Activated CD4-positive, alpha-beta T cell treated with anti-CD3 and anti-CD28 coated beads, Interleukin-2, amount 10 ng/mL, durations not matched to agents 7 days and 5 days (primary cell): ENCODE measurements around the gene CASP10. TPM values are rescaled to one million over a fixed set of nuclear protein-coding genes. Genes with fewer than 3 reads are reported as not detected.

Source experiments
- CTCF ChIA-PET: fragments of 350-600 bp; sonication (Branson Sonifier 250); formaldehyde crosslinking; loops from one replicate; lab custom pipeline; 2021; ENCODE audit warnings: antibody characterized with exemption; lab: Charles Lee
- POLR2A ChIA-PET: fragments of 350-600 bp; sonication (Branson Sonifier 250); formaldehyde crosslinking; loops from one replicate; lab custom pipeline; 2021; ENCODE audit warnings: antibody characterized with exemption; lab: Charles Lee
- DNase-seq: peaks from one replicate; pipeline ENCODE4 v3.0.0-alpha.2; 2020
- H3K27ac Mint-ChIP-seq: one replicate; pipeline ENCODE4 v1.8.0; 2021; ENCODE audit warnings: mild to moderate bottlenecking, moderate library complexity, mixed read lengths
- H3K27me3 Mint-ChIP-seq: one replicate; pipeline ENCODE4 v1.8.0; 2021; ENCODE audit warnings: mixed read lengths
- H3K36me3 Mint-ChIP-seq: one replicate; pipeline ENCODE4 v1.8.0; 2021; ENCODE audit warnings: low read depth, mixed read lengths
- H3K4me1 Mint-ChIP-seq: one replicate; pipeline ENCODE4 v1.8.0; 2021; ENCODE audit warnings: mixed read lengths
- H3K4me3 Mint-ChIP-seq: one replicate; pipeline ENCODE4 v1.8.0; 2021; ENCODE audit warnings: mild to moderate bottlenecking, moderate library complexity, mixed read lengths
- H3K9me3 Mint-ChIP-seq: one replicate; pipeline ENCODE4 v1.8.0; 2021; ENCODE audit warnings: mixed read lengths
- total RNA-seq, 2 experiments: library from RNA; stranded (reverse); gene quantifications; one replicate each; pipeline ENCODE4 v1.2.3, GENCODE V29; 2021

The CASP10 gene
- total RNA-seq, 2 experiments from 2014 or later = 45.0 to 49.6 TPM

- Mint-ChIP-seq H3K27ac (peak overlapping the region; percentile 80), H3K27me3 (no peaks in the 10 kb centered on the region), H3K4me1 (peaks cover 53% of the 10 kb centered on the region), H3K9me3 (no peaks in the 10 kb centered on the region), H3K4me3 (no peak overlapping the region), H3K36me3 (peaks cover 8% of the 10 kb centered on the region)
- CTCF ChIA-PET = interaction anchor here (1.0 to 1.5 kb wide), 4 partner anchors 9 to 348 kb away, joined by 3 to 8 read pairs (median 3); partner anchors contain the start of gene CASP10
- DNase-seq = no peak
- POLR2A ChIA-PET = no interaction called here
Measured at GRCh38 chr2:201228271-201228911, 45.5 kb downstream of the CASP10 start.

GRCh38 chr2:201228912-201229290 is 46.0 kb downstream of the CASP10 start:
- Mint-ChIP-seq H3K27ac (peak overlapping the region; percentile 80), H3K9me3 (no peaks in the 10 kb centered on the region), H3K4me1 (peaks cover 50% of the 10 kb centered on the region), H3K27me3 (no peaks in the 10 kb centered on the region), H3K36me3 (peaks cover 9% of the 10 kb centered on the region), H3K4me3 (no peak overlapping the region)
- POLR2A ChIA-PET = no interaction called here
- CTCF ChIA-PET = interaction anchor here (1.0 to 1.6 kb wide), 5 partner anchors 10 to 349 kb away, joined by 3 to 8 read pairs (median 3); partner anchors contain the start of gene CASP10
- peak; percentile 29 for DNase-seq

- Mint-ChIP-seq H3K27me3 (no peaks in the 10 kb centered on the region), H3K4me3 (peak overlapping the region; percentile 92), H3K4me1 (peaks cover 55% of the 10 kb centered on the region), H3K9me3 (no peaks in the 10 kb centered on the region), H3K36me3 (peaks cover 19% of the 10 kb centered on the region), H3K27ac (peak overlapping the region; percentile 90)
- peak; percentile 97 for DNase-seq
- ChIA-PET POLR2A (interaction anchor here (0.6 to 4.2 kb wide), 5 partner anchors 29 to 116 kb away, joined by 3 to 40 read pairs (median 6); partner anchors contain the start of genes CASP10, CASP8 and CFLAR), CTCF (interaction anchor here (0.5 to 3.3 kb wide), 68 partner anchors 11 to 529 kb away, joined by 3 to 72 read pairs (median 6); partner anchors contain the start of genes CASP10, CASP8, CFLAR and CLK1)
Measured at GRCh38 chr2:201231781-201232466, 49.0 kb downstream of the CASP10 start.

- H3K4me3 Mint-ChIP-seq = peak overlapping the region; percentile 92
- peak overlapping the region; percentile 90 for H3K27ac Mint-ChIP-seq
- no peaks in the 10 kb centered on the region for H3K27me3 Mint-ChIP-seq
- peaks cover 61% of the 10 kb centered on the region for H3K4me1 Mint-ChIP-seq
- POLR2A ChIA-PET = interaction anchor here (0.6 to 4.2 kb wide), 5 partner anchors 28 to 117 kb away, joined by 3 to 40 read pairs (median 6); partner anchors contain the start of genes CASP10, CASP8 and CFLAR
- no peaks in the 10 kb centered on the region for H3K9me3 Mint-ChIP-seq
- DNase-seq = no peak
- peaks cover 24% of the 10 kb centered on the region for H3K36me3 Mint-ChIP-seq
- CTCF ChIA-PET = interaction anchor here (0.5 to 3.3 kb wide), 68 partner anchors 10 to 548 kb away, joined by 3 to 72 read pairs (median 6); partner anchors contain the start of genes ALS2, CASP10, CASP8 and CFLAR
Measured at GRCh38 chr2:201232467-201232815, 49.5 kb downstream of the CASP10 start.

- CTCF ChIA-PET = interaction anchor here (0.6 to 3.3 kb wide), 33 partner anchors 9 to 547 kb away, joined by 3 to 72 read pairs (median 8); partner anchors contain the start of genes ALS2, CASP10, CASP8 and CFLAR
- Mint-ChIP-seq H3K27me3 (no peaks in the 10 kb centered on the region), H3K4me3 (peak overlapping the region; percentile 92), H3K27ac (peak overlapping the region; percentile 91), H3K4me1 (peaks cover 65% of the 10 kb centered on the region), H3K36me3 (peaks cover 30% of the 10 kb centered on the region), H3K9me3 (no peaks in the 10 kb centered on the region)
- peak; percentile 94 for DNase-seq
- POLR2A ChIA-PET = interaction anchor here (0.6 to 4.2 kb wide), 10 partner anchors 13 to 344 kb away, joined by 3 to 40 read pairs (median 3); partner anchors contain the start of genes CASP10, CASP8 and NIF3L1
Measured at GRCh38 chr2:201233192-201233811, 50.4 kb downstream of the CASP10 start.

- peak; percentile 27 for DNase-seq
- ChIA-PET CTCF (interaction anchor here (0.6 to 3.3 kb wide), 22 partner anchors 13 to 344 kb away, joined by 3 to 72 read pairs (median 10); partner anchors contain the start of genes CASP10, CASP8, CFLAR and NIF3L1), POLR2A (interaction anchor here (0.6 to 4.2 kb wide), 9 partner anchors 24 to 345 kb away, joined by 3 to 40 read pairs (median 3); partner anchors contain the start of genes CASP8 and NIF3L1)
- peak overlapping the region; percentile 92 for H3K4me3 Mint-ChIP-seq
- H3K36me3 Mint-ChIP-seq = peaks cover 32% of the 10 kb centered on the region
- H3K4me1 Mint-ChIP-seq = peaks cover 59% of the 10 kb centered on the region
- no peaks in the 10 kb centered on the region for H3K27me3 Mint-ChIP-seq
- no peaks in the 10 kb centered on the region for H3K9me3 Mint-ChIP-seq
- H3K27ac Mint-ChIP-seq = peak overlapping the region; percentile 91
Measured at GRCh38 chr2:201233812-201234662, 51.1 kb downstream of the CASP10 start.

GRCh38 chr2:201234663-201235135 is 51.8 kb downstream of the CASP10 start:
- no peak for DNase-seq
- Mint-ChIP-seq H3K27me3 (no peaks in the 10 kb centered on the region), H3K27ac (peak overlapping the region; percentile 91), H3K9me3 (no peaks in the 10 kb centered on the region), H3K4me1 (peaks cover 58% of the 10 kb centered on the region), H3K4me3 (peak overlapping the region; percentile 92), H3K36me3 (peaks cover 37% of the 10 kb centered on the region)
- ChIA-PET POLR2A (interaction anchor here (4.2 kb wide), 1 partner anchor 26 kb away, joined by 40 read pairs; the partner anchor contains the start of gene CASP8), CTCF (interaction anchor here (0.6 to 3.3 kb wide), 5 partner anchors 14 to 129 kb away, joined by 3 to 72 read pairs (median 32); no protein-coding TSS in a partner anchor)

- Mint-ChIP-seq H3K9me3 (peaks cover 2% of the 10 kb centered on the region), H3K36me3 (peaks cover 51% of the 10 kb centered on the region), H3K27me3 (no peaks in the 10 kb centered on the region), H3K4me1 (peaks cover 57% of the 10 kb centered on the region), H3K27ac (peak overlapping the region; percentile 86), H3K4me3 (peak overlapping the region; percentile 92)
- DNase-seq = peak; percentile 79
- ChIA-PET CTCF (interaction anchor here (1.0 to 2.1 kb wide), 5 partner anchors 9 to 127 kb away, joined by 3 to 7 read pairs (median 4); partner anchors contain the start of gene CASP8), POLR2A (interaction anchor here (0.7 to 4.2 kb wide), 3 partner anchors 24 to 217 kb away, joined by 6 to 40 read pairs (median 8); partner anchors contain the start of gene CASP8)
Measured at GRCh38 chr2:201235860-201236811, 53.2 kb downstream of the CASP10 start.

- no peaks in the 10 kb centered on the region for H3K27me3 Mint-ChIP-seq
- peaks cover 6% of the 10 kb centered on the region for H3K9me3 Mint-ChIP-seq
- ChIA-PET POLR2A (interaction anchor here (1.0 to 1.4 kb wide), 2 partner anchors 23 to 25 kb away, joined by 5 to 8 read pairs; partner anchors contain the start of gene CASP8), CTCF (interaction anchor here (0.6 to 2.1 kb wide), 8 partner anchors 10 to 126 kb away, joined by 3 to 7 read pairs (median 4); partner anchors contain the start of genes CASP8 and FLACC1)
- H3K4me1 Mint-ChIP-seq = peaks cover 43% of the 10 kb centered on the region
- H3K4me3 Mint-ChIP-seq = no peak overlapping the region
- H3K36me3 Mint-ChIP-seq = peaks cover 64% of the 10 kb centered on the region
- H3K27ac Mint-ChIP-seq = peak overlapping the region; percentile 25
- no peak for DNase-seq
Measured at GRCh38 chr2:201237486-201238123, 54.7 kb downstream of the CASP10 start.
